Endothelial cell of umbilical vein (primary cell): ENCODE data around the gene DGKD. TPM values are rescaled to one million over a fixed set of nuclear protein-coding genes. Genes with fewer than 3 reads are reported as not detected.

Source experiments
- BruUV-seq: library from RNA; stranded (reverse); fragments of 400-500 nt; replicated peaks from 2 replicates; lab custom pipeline; 2021; lab: Mats Ljungman, UMichigan
- CTCF ChIA-PET: fragments of 300-600, 350-600 bp; sonication (Branson Sonifier 250); formaldehyde crosslinking; loops from one replicate; lab custom pipeline; 2021; ENCODE audit warnings: antibody characterized with exemption, inconsistent platforms; lab: Charles Lee
- POLR2A ChIA-PET: fragments of 300-600, 350-600 bp; sonication (Branson Sonifier 250); formaldehyde crosslinking; loops from one replicate; lab custom pipeline; 2021; ENCODE audit warnings: antibody characterized with exemption, inconsistent platforms; lab: Charles Lee
- DNase-seq: peaks from one replicate; pipeline ENCODE4 v3.0.0-alpha.2; 2011; ENCODE audit warnings: low read depth, low spot score
- FAIRE-seq: peaks from 2 replicates; lab custom pipeline; 2011; peaks lifted over from hg19 to GRCh38; lab: Jason Lieb, UNC
- H2AFZ ChIP-seq: 2 replicates; pipeline ENCODE4 v1.6.0; 2012; ENCODE audit warnings: low read depth, low read length, control low read depth, inconsistent platforms
- H3K27ac ChIP-seq: 2 replicates; pipeline ENCODE4 v1.5.1; 2011; ENCODE audit warnings: low read depth, mild to moderate bottlenecking, control low read depth, low read length, moderate library complexity; ENCODE audit not compliant: insufficient read depth
- H3K27me3 ChIP-seq, 2 experiments: 2 replicates each; pipeline versions ENCODE4 v1.6.0 to v1.6.1; 2011; ENCODE audit warnings: low read length in 2 of 2, mixed read lengths in 1 of 2; ENCODE audit not compliant: control insufficient read depth in 2 of 2, insufficient read depth in 2 of 2
- H3K36me3 ChIP-seq, 2 experiments: 2 replicates in 1 of 2; 3 replicates in 1 of 2; pipeline ENCODE4 v1.5.1; 2011; ENCODE audit warnings: low read length in 2 of 2, mild to moderate bottlenecking in 1 of 2, moderate library complexity in 1 of 2; ENCODE audit not compliant: control insufficient read depth in 2 of 2, insufficient read depth in 2 of 2; ENCODE audit errors: extremely low read depth in 1 of 2
- H3K4me1 ChIP-seq: 3 replicates; pipeline ENCODE4 v1.5.1; 2011; ENCODE audit warnings: mild to moderate bottlenecking, low read length; ENCODE audit not compliant: control insufficient read depth, insufficient read depth; ENCODE audit errors: extremely low read depth
- H3K4me2 ChIP-seq: 2 replicates; pipeline ENCODE4 v1.6.1; 2011; ENCODE audit warnings: low read length, control low read depth, mixed read lengths; ENCODE audit not compliant: insufficient read depth
- H3K4me3 ChIP-seq, 3 experiments: fragments of 200-600 bp in 1 of 3; sonication (generic), shearing (Covaris generic) in 1 of 3; replicated peaks in 1 of 3; 2 replicates each; pipeline ENCODE4 v1.5.1; 2011 to 2016; ENCODE audit warnings: control low read depth in 3 of 3, low read length in 3 of 3, mild to moderate bottlenecking in 2 of 3, inconsistent platforms in 1 of 3, low read depth in 1 of 3, moderate library complexity in 1 of 3; ENCODE audit not compliant: insufficient read depth in 1 of 3
- H3K79me2 ChIP-seq: 2 replicates; pipeline ENCODE4 v1.6.0; 2012; ENCODE audit warnings: low read length, inconsistent platforms; ENCODE audit not compliant: control insufficient read depth, insufficient read depth
- H3K9ac ChIP-seq: replicated peaks from 2 replicates; pipeline ENCODE3; 2011; ENCODE audit warnings: low read length, control low read depth; ENCODE audit not compliant: insufficient read depth; ENCODE audit errors: extremely low read depth
- H3K9me1 ChIP-seq: replicated peaks from 3 replicates; pipeline ENCODE4 v1.6.0; 2011; ENCODE audit warnings: mild to moderate bottlenecking, low read length; ENCODE audit not compliant: control insufficient read depth, insufficient read depth; ENCODE audit errors: extremely low read depth
- H3K9me3 ChIP-seq: replicated peaks from 2 replicates; pipeline ENCODE4 v1.5.1; 2012; ENCODE audit warnings: low read length, inconsistent platforms; ENCODE audit not compliant: control insufficient read depth, insufficient read depth
- H4K20me1 ChIP-seq: replicated peaks from 2 replicates; pipeline ENCODE3; 2011; ENCODE audit warnings: mild to moderate bottlenecking, low read length; ENCODE audit not compliant: control insufficient read depth, insufficient read depth; ENCODE audit errors: extremely low read depth
- EZH2 ChIP-seq: IDR thresholded peaks from 2 replicates; pipeline ENCODE4 v1.6.1; 2012; ENCODE audit warnings: borderline replicate concordance, low read depth, mild to moderate bottlenecking, moderate library complexity, low read length, inconsistent platforms; ENCODE audit not compliant: severe bottlenecking
- FOS ChIP-seq: IDR thresholded peaks from 2 replicates; pipeline ENCODE4 v1.6.1; 2011; ENCODE audit warnings: mild to moderate bottlenecking, low read length, moderate library complexity, borderline replicate concordance; ENCODE audit not compliant: insufficient read depth
- GATA2 ChIP-seq: IDR thresholded peaks from 2 replicates; pipeline ENCODE4 v1.7.0; 2011; ENCODE audit warnings: low read depth, mild to moderate bottlenecking, moderate library complexity, mixed read lengths, low read length; ENCODE audit not compliant: insufficient read length, insufficient read depth
- JUN ChIP-seq: IDR thresholded peaks from 2 replicates; pipeline ENCODE4 v1.6.1; 2011; ENCODE audit warnings: borderline replicate concordance, low read depth; ENCODE audit not compliant: insufficient read length, insufficient read depth
- MYC ChIP-seq: IDR thresholded peaks from one replicate; pipeline ENCODE4 v1.6.1; 2011; ENCODE audit warnings: mild to moderate bottlenecking, low read depth, low read length
- POLR2A ChIP-seq: IDR thresholded peaks from 2 replicates; pipeline ENCODE4 v1.6.1; 2012; ENCODE audit warnings: low read depth, mild to moderate bottlenecking, control low read depth, low read length
- POLR2AphosphoS5 ChIP-seq: IDR thresholded peaks from 2 replicates; pipeline ENCODE4 v1.6.1; 2012; ENCODE audit warnings: low read depth, mild to moderate bottlenecking, control low read depth, low read length, moderate library complexity; ENCODE audit not compliant: insufficient read depth
- dilution Hi-C: fragments of 300-500 bp; cut with MboI; formaldehyde crosslinking; loops from one replicate; pipeline ENCODE4 v1.15.0; 2019; ENCODE audit warnings: low sequenced_read_pairs; ENCODE audit not compliant: extremely low pct_ligation_motif_present
- intact Hi-C: fragments of 100-400 bp; cut with micrococcal nuclease; formaldehyde crosslinking; loops from one replicate; pipeline ENCODE4 v1.10.0; 2022
- polyA plus RNA-seq, 4 experiments: library from polyadenylated mRNA; depleted of rRNA in 3 of 4; stranded (reverse) in 3 of 4; unstranded in 1 of 4; fragments of >200 nt; gene quantifications; 2 replicates each; pipeline versions ENCODE4 v1.2.1 to v1.2.3, GENCODE V29; 2011 to 2012; ENCODE audit warnings: missing spikeins in 1 of 4
- total RNA-seq: library from RNA; stranded (reverse); gene quantifications from 2 replicates; pipeline ENCODE4 v1.2.3, GENCODE V29; 2021
- TF ChIP-seq, protein P1 (sequence below), 2 donors: IDR thresholded peaks; 1 replicate in 1 of 2; 2 replicates in 1 of 2; pipeline ENCODE4 v1.5.1; 2011; ENCODE audit warnings: low read length in 2 of 2, mild to moderate bottlenecking in 2 of 2, moderate library complexity in 2 of 2, control low read depth in 1 of 2, inconsistent platforms in 1 of 2, low read depth in 1 of 2; ENCODE audit not compliant: insufficient read depth in 1 of 2; ENCODE audit errors: extremely low read depth in 1 of 2
- TF ChIP-seq, protein P2 (sequence below): IDR thresholded peaks from 2 replicates; pipeline ENCODE4 v1.6.1; 2011; ENCODE audit not compliant: insufficient read depth, insufficient read length

DGKD gene
- total and polyA plus RNA-seq, 2 donors (not counting 3 experiments of a cell fraction or from before 2014, with no cell fraction given) = 10.8 to 36.6 TPM

DNA sequence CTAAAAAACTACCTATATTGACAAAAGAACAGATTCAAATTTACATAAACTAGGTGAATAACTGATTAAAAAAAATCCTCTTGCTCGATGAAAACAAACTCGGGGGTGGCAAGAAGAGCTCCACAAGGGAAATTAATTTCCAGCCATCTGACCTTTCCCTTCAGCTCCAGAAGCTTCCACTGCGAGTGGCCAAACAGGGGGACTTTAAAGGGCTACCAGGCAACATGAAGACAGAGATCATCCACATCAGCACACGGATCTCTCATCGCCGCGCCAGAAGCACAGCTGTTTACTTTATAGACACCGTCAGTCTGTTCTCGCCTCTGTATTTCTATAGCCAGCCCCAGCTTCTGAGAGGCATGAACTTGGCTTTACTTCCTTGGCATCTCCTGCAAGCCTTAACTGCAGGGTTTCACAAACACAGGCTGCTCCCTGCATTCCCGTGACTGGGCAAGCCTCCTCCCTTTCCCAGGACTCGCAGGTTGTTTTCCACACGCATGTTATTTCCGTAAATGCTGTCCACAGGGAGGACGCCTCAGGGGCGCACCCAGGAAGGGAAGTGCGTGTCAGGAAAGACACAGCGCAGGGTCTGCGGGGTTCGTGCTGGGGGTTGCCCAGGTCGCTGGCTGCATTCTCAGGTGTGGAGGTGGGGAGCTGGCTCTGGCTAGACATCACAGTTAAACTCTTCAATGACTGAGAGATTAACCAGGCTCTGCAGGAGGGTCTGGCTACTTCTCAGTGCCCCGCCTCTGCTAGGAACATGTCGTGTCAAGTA is 127.3 kb downstream of the DGKD start:
- Histone ChIP-seq H3K36me3 (peaks cover 0 to 4% of the 10 kb centered on the region in 2 experiments), H3K27ac (no peak overlapping the region), H4K20me1 (no peaks in the 10 kb centered on the region), H3K4me1 (peaks cover 9% of the 10 kb centered on the region), H3K9ac (no peak overlapping the region), H3K27me3 (no peaks in the 10 kb centered on the region), H3K79me2 (no peaks in the 10 kb centered on the region), H2AFZ (no peak overlapping the region), H3K4me2 (no peak overlapping the region), H3K9me1 (no peaks in the 10 kb centered on the region), H3K4me3 (no peak overlapping the region), H3K9me3 (no peaks in the 10 kb centered on the region)
- DNase-seq (no peak), FAIRE-seq (no peak)
- intact Hi-C loops (no loop called here), dilution Hi-C loops (no loop called here)
- CTCF ChIA-PET = interaction anchor here (1.0 to 1.4 kb wide), 3 partner anchors 32 to 230 kb away, joined by 3 to 8 read pairs (median 4); no protein-coding TSS in a partner anchor
- TF ChIP-seq POLR2A (no peak), POLR2AphosphoS5 (no peak), MYC (no peak), GATA2 (no peak), JUN (no peak), FOS (no peak), EZH2 (no peak)
- TF ChIP-seq, protein P1, sequence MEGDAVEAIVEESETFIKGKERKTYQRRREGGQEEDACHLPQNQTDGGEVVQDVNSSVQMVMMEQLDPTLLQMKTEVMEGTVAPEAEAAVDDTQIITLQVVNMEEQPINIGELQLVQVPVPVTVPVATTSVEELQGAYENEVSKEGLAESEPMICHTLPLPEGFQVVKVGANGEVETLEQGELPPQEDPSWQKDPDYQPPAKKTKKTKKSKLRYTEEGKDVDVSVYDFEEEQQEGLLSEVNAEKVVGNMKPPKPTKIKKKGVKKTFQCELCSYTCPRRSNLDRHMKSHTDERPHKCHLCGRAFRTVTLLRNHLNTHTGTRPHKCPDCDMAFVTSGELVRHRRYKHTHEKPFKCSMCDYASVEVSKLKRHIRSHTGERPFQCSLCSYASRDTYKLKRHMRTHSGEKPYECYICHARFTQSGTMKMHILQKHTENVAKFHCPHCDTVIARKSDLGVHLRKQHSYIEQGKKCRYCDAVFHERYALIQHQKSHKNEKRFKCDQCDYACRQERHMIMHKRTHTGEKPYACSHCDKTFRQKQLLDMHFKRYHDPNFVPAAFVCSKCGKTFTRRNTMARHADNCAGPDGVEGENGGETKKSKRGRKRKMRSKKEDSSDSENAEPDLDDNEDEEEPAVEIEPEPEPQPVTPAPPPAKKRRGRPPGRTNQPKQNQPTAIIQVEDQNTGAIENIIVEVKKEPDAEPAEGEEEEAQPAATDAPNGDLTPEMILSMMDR (IDR thresholded peaks at IDR 0.05; ENCODE audit: extremely low read depth in 1 of 2, insufficient read depth in 1 of 2, low read depth in 1 of 2, low read length in 2 of 2) = no peak
- TF ChIP-seq, protein P2, sequence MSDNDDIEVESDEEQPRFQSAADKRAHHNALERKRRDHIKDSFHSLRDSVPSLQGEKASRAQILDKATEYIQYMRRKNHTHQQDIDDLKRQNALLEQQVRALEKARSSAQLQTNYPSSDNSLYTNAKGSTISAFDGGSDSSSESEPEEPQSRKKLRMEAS = no peak
- BruUV-seq = no TSS peak
- POLR2A ChIA-PET = no interaction called here
